NCI-H748 treated with DMSO at 0.1 percent for 48 hours (cell line): ENCODE measurements around the gene EIF4A3.
"Not testable (repeated sequence)": the region's sequence is repeated elsewhere in the genome, so short reads cannot be mapped to it uniquely, and the experiment has no call there.

Experiments
- DNase-seq: peaks from one replicate; lab custom pipeline; 2025; lab: John Stamatoyannopoulos, UW

The EIF4A3 gene

DNA sequence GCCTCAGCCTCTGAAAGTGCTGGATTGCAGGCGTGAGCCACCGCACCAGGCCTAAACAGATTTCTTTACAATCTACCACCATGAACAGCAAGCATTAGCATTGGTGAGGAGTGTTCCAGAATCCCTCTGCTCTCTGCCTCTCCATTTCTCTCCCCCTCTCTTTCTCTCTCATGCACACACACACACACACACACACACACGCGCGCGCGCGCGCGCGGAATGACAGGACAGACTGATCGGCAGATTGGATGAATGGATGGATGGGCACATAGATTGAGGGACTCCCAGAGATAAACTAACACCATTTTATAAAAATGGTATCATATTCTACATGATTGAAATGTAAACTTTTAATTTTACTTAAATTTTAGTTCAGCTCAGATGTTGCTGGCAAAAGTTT, 26.2 kb upstream of the EIF4A3 start:
- DNase-seq: no peak

DNA sequence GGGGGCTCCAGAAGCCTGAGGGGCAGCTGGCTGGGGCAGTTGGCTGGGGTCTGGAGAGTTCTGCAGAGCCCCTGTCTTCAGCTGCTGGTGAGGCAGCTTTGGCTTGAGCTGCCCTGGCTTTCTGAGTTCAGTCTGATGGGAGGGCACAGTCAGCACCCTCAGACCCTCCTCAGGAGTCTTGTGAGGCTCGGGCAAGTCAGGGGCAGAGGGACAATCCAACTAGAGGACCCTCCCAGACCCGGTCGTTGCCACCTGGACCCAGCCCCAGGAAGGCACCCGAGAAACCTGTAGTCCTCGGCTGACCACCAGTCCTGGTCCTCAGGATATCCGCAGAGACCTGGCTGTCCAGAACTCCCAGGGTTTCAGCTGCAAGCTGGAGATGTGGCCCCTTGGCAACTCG, 24.8 kb upstream of the EIF4A3 start:
- no peak for DNase-seq

DNA sequence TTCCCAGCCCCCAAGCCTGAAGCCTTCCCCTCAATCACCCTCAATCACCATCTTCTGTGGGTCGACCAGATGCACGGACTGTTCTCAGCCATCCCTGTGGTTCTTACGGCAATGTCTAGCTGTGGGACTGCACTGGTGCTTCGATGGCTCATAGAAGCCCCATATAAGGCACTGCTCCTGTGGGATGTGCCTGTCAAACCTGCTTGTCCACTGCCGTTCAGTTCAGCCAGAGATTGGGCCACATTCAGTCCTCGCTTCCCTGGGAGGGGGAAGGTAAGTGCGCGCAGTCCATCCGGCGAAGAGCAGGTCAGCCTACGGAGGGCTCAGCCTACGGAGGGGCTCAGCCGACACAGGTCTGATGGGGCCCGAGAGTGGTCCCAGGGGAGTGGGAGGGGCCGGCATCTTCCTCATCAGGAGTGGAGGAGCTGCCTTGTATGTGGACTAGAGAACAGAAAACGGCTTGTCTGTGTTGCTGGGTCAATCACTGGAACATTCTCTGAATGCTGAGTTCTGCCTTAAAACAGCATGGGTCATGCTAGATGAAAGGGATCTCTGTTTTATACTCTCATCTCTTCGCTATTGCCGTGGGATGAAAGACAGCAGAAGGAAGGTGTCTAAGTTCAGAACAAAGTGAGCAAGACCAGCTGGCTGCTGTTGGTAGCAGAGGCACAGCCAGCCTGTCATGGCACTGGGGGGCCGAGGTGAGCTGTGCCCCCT, 23.0 kb upstream of the EIF4A3 start, which contains the start of gene CARD14:
CARD14 (plus strand) TSS at position 247 of the 717 bp plus-strand sequence. CDS start 11,409 bp downstream, outside the sequence.
- no peak for DNase-seq

DNA sequence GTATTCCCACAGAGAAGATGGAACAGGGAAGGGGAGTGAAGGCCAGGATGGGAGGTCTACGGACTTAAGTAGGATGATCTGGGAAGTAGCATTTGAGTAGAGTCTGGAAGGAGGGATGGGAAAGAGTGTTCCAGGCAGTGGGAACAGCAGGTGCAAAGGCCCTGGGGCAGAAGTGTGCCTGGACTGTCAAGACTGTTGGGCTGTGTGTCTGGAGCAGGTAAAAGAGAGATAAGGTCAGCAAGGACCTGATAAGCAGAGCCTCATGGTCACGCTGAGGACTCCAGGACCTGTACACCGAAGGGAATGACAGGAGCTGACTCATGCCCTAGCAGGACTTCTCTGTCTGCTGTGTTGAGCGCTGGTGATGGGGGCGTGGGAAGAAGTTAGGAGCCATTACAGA, 22.2 kb upstream of the EIF4A3 start:
- no peak for DNase-seq

DNA sequence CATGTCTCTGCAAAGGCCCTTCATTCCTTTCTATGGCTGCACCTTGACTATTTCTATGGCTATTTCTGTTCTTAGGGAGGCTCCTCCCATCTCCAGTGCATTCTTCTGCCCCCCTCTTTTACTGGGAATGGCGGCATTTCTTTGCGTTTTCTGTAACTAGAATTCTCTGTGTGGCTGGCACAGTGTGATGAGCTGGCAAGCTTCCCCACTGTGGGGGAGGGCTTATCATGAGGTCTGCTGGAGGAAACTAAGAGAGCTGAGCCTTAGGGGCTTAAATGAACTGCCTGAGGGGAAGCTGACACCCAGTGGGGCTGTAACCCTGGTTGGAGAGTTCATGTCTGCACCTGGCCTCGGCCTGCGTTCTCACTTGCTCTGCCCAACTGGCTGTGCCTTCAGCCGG, 21.4 kb upstream of the EIF4A3 start:
- no peak for DNase-seq

DNA sequence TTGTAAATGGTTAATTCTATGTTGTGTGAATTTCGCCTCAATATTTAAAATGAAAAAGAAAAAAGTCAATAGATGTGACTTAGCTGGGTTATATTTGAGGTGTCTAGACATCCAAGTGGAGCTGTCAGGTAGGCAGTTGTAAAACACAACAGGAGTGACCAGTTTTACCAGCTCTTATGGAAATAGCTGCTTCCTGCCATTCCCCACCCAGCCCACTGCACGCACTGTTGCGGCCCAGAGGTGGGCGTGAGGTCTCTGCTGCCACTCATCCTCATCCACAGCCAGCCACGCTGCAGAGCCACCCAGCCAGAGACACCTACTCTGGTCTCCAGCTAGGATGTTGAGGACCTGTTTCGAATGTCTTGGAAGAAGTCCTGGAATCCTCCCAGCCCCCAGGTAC, 19.5 kb upstream of the EIF4A3 start:
- DNase-seq: no peak

DNA sequence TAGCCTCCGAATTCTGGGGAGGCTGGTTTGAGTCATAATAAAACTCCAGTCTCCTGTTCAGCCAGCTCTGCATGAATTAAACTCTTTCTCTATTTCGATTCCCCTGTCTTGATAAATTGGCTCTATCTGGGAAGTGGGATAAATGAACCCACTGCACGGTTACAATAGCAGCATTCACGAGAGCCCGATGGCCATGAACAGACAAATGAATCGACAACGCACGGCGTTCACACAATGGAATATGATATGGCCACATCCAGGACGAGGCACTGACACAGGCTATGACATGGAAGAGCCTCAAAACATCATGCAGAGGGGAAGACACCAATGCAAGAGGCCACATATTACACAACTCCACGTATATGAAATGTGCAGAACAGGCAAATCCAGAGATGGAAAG, 17.3 kb upstream of the EIF4A3 start:
- no peak for DNase-seq

DNA sequence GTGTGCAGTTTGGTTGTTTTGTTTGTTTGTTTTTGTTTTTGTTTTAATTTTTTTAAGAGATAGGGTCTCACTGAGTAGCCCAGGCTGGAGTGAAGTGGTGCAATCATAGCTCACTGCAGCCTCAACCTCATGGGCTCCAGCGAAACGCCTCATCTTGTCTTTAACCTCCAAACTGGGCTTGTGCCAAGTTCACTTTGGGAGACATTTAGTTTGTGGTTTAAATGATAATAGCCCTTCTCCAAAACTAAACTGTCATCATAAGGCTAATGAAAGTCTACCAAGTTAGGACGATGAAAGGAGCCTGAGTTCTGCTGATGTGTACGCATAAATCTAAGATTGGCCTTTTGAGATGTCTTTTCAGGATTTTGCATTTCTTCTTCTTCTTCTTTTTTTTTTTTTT, 16.4 kb upstream of the EIF4A3 start:
- DNase-seq: no peak

DNA sequence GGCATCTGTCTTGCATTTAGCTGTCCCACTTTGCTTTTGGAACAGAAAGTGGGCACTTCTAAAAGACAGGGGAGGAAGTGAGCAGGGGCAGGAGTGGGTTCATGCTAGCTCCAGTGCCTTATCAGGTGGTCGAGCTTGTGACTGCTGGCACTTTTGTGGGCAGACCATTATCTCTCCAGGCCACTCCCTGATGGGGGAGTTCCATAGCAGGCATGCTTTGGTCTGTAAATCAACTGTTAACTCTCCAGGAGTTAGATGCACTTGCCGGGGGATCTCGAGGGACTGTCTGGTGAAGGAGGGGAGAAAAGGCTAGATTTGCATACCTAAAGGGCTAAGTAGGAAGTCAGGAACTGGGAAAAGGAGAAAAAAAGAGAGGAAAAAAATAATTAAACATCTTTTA, 13.6 kb upstream of the EIF4A3 start:
- no peak for DNase-seq

DNA sequence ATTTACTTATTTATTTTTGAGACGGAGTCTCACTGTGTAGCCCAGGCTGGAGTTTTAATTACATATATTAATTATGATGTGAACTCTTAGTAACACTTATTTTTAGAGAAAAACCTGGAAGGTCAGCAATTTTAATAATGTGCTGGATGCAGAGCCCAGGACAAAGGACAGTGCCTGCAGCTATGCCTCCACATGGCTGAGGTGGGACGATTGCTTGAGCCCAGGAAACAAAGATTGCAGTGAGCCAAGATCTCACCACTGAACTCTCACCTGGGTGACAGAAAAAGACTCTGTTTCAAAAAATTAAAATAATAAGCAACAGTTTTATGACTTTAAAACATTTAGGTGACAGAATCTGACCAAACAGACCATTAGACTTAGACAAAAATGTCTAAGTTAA, 11.9 kb upstream of the EIF4A3 start:
- no peak for DNase-seq

DNA sequence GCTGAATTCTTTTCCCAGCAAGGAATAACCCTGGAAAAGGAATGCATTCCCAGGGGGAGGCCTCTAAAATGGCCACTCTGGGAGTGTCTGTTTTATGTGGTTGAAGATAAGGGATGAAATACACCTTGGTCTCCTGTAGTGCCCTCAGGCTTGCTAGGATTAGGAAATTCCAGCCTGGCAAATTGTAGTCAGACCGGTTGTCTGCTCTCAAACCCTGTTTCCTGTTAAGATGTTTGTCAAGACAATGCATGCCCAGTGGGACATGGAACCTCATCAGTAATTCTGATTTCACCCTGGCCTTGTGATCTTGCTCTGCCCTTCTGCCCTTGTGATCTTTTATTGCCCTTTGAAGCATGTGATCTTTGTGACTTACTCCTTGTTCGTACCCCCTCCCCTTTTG, 8.7 kb upstream of the EIF4A3 start:
- not testable (repeated sequence) for DNase-seq

DNA sequence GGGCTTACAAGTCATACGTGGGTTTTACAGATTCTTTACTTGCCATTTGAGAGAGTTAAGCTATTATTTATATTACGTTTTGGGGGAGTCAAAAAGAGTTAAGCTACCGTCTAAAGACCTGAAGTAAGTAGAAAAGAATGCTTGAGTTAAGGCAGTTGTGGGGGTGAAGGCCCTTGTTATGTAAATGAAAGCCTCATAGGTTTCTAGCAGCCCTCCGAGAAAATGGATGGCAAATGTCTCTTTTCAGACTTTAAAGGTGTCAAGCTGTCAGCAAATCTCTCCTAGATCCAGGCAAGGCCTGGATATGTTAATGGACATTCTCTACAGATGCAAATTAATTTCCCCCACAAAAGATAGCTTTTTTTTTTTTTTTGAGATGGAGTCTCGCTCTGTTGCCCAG, 7.2 kb upstream of the EIF4A3 start:
- no peak for DNase-seq

DNA sequence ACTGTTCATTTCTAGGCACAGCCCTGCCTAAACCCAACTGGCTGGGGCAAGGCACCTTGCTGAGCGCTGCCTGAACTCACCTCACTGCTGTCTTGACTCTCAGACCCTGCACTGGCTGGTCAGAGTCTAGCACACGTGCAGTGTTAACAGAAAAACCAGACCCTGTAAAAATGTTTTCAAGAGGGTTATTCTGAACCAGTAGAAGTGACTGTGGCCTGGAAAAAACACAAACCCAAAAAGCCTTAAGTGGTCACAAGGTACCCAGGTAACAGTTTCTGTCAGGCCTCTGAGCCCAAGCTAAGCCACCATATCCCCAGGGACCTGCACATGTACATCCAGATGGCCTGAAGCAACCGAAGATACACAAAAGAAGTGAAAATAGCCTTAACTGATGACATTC, 6.1 kb upstream of the EIF4A3 start:
- no peak for DNase-seq

DNA sequence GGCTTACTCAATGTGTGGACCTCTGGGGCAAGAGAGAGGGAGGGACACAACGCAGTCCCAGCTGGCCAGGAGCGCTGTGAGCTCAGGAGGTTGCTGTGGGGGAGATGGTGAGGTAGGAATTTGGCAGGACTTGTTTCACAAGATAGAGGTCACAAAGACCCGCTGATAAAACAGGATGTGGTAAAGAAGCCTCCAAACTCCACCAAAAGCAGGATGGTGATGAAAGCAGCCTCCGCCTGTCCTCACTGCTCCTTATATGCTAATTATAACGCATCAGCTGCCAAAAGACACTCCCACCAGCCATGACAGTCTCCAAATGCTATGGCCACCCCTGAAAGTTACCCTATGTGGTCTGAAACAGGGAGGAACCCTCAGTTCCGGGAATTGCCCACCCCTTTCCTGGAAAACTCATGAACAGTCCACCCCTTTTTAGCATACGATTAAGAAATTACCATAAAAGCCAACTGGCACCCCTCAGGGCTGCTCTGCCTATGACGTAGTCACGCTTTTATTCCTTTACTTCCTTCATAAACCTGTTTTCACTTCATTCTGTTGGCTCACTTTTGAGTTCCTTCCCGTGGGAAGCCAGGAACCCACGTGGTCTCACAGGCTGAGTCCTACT, 5.3 kb upstream of the EIF4A3 start:
- no peak for DNase-seq

DNA sequence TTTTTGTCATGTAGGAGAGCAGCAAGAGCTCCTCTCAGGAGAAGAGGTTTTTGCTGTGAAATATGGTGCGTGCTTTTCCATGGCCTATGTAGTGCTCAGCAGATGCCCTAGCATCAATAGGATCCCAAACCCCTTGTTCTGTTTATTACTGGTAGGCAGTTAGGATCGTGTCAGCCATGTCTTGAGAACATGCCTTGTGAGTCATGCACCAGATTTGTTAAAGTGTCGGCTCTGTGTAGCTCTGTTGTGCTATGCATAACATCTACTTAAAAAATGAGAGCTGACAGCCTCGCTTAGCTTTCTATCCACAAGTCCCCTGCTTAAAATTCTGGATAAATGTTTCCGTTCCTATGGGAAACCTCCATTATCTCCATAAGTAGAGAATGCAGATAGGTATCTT, 4.4 kb upstream of the EIF4A3 start:
- no peak for DNase-seq

DNA sequence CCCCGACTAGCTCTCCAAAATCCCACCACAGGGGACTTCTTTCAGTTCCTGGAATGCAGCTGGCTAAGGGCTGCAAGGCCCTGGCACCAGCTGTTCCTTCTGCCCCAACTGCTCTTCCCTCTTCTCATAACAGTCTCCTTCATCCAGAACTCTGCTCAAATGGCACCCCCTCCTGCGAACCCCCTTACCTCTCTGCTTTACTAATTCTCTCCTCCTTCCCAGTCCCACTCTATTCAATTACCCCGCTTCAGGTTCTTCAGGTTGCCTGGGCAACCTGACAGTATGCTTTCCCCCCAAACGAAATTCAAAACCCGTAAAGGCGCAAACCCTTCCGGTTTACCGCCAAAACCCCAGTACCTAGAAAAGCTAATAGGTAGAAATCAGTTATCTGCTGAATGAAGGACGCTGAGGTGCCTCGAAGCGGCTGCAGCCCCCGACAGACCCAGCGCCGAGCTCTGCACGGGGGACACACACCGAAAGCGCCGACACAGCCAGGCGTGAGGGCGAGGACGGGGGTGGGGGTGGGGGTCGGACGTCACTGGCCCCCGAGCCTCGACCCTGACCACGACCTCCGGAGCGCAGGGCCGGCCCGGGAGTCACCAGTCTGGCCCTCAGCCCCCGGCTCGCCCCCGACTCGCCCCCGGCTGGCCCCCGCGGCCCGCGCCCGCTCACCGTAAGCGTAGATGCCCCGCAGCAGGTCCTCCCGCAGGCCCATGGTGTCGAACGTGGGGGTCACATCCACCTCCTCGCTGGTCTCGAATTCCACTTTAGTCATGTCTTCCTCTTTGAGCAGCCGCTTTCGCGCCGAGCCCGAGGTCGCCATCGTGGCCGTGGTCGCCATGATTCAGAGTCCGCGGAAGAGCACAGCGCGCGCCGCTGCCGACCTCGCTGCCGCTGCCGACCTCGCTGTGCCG, 550 bp downstream of the EIF4A3 start:
- DNase-seq: no peak

DNA sequence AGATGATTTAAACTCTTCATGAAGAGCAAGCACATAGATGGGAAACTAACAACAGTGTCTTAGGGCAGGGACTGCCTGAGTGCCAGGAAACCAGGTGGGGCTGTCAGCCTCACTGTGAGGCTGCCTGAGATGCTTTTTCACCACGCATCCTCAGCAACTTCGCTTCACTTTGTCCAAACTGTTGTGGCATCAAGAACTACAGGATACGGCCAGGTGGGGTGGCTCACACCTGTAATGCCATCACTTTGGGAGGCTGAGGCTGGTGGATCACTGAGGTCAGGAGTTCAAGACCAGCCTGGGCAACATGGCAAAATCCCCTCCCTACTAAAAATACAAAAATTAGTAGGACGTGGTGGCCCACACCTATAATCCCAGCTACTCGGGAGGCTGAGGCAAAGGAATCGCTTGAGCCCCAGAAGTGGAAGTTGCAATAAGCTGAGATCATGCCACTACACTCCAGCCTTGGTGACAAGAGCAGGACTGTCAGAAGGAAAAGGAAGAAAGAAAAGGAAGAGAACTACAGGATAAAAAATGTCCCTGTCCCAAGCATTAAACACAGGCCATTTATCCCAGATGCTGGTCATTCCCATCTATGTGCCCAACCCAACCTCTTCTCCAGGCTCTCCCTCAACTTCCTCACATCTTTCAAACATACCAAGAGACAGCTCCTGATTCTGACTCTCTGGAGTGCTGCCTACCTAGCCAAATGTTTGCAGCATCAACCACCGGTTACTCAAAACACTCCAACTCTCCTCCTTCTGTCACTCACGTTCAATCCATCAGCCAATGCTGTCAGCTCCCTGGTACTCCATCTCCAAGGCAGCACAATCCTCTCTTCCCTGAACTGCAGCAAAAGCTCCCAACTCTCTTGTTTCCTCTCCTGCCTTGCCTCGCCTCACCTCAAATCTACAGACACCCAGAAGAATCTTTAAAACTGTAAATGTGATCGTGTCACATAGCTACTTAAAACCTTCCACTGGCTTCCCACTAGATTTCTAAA, 1.6 kb downstream of the EIF4A3 start:
- no peak for DNase-seq

DNA sequence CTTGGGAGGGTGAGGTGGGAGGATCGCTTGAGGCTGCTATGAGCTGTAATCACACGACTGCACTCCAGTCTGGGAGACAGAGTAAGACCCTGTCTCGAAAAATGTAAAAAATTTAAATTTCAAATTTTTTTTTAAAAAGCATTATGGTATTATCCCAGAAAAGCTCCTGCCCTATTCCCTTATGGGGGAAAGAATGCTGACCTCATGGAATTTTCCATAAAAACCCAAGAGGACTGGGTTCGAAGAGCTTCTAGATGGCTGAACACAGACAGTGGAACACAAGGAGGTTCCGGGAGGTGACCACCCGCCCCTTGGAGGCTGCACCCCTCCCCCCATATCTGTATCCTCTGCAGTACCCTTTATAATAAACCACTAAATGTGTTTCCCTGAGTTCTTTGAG, 4.0 kb downstream of the EIF4A3 start:
- no peak for DNase-seq

DNA sequence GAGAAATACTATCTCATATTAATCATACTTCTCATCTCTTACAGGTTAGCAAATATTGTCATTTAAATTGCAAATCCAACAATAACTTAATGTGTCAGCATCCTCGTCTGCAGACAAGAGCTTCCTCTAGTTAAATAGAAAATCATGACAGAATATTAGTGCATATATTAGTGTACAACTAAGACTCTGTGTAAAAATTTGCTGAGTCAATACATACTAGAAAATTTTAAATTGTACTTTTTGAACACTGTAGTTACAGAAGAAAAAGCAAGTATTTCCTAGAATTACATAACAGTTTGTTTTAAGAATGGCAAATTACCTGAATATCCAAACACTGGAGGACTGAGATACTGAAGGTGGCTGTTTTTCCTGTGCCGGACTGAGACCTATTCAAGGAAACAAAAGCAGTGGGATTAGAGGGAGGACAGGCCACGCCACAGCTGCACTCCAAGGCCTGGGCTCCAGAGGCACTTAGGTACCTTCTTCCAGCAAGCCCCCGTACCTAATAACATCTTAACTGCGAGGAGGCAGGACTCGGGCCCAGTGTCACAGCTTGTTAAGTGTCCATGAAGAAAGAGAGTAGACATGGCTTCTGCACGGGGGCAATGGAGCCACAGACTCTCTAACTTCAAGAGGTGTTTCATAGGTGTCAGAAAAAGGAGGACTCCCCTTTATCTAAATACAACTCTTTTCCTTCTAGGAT, 5.3 kb downstream of the EIF4A3 start:
- no peak for DNase-seq

DNA sequence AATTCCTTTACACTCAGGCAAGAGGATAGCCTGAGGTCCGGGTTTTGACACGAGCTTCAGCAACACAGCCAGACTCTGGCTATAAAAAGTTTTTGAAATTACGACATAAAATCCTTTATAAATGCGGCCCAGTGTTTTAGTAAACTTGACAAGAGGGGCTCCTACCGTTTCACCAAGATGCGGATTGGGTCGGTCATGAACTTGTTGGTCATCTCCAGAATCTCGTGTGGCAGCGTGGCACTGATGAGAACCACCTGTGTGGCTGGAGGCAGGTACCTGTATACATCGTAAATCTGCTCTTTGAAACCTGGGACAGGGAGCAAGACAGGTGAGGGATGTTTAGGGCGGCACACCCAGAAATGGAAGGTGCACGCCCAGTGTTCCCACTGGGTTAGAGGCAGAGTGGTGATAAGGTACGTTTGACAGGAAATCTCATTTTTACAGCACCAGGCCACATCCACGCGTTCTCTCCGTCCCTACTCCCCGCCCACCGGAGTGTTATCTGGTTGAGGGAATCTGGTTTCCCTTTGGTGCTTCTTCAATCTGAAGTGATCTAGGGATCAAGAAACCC, 8.0 kb downstream of the EIF4A3 start:
- no peak for DNase-seq

DNA sequence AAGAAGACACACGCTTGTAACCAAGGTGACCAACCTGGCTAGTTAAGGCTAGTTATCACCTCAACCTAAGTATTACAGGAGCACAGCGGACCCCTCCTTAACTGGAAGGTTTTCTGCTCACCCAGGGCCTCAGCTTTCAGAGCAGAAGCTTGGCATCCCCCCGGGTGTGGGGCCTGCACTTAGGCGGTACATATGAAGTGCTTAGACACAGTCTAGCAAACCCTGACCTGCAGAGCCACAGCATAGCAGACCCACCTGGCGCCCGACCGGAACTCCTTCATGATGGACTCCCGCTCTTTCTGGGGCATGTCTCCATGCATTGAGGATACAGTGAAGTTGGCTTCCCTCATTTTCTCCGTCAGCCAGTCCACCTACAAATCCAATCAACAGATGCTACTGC, 9.8 kb downstream of the EIF4A3 start:
- no peak for DNase-seq
